SU-DHL-6 (cell line): Measurements from ENCODE around the gene NMT2.

ENCODE experiments used
- H2AFZ ChIP-seq: fragments of 200-600 bp; sonication (generic); 2 replicates; pipeline ENCODE4 v1.6.1; 2014; ENCODE audit warnings: low read depth, mild to moderate bottlenecking, moderate library complexity, mixed read lengths, antibody characterized with exemption, low read length; ENCODE audit not compliant: severe bottlenecking
- H3F3A ChIP-seq: fragments of 200-600 bp; shearing (Covaris generic); 2 replicates; pipeline ENCODE4 v1.6.0; 2016; ENCODE audit warnings: antibody characterized with exemption, mild to moderate bottlenecking; ENCODE audit not compliant: insufficient read depth
- H3K27ac ChIP-seq: fragments of 200-600 bp; sonication (generic); 2 replicates; pipeline ENCODE4 v1.5.1; 2016; ENCODE audit warnings: low read depth, mild to moderate bottlenecking, low read length, moderate library complexity, mixed read lengths
- H3K27me3 ChIP-seq: fragments of 200-600 bp; sonication (generic), shearing (Covaris generic); 2 replicates; pipeline ENCODE4 v1.6.0; 2014; ENCODE audit warnings: mild to moderate bottlenecking, low read length
- H3K36me3 ChIP-seq: fragments of 200-600 bp; sonication (generic); 2 replicates; pipeline ENCODE4 v1.6.1; 2014; ENCODE audit warnings: mild to moderate bottlenecking, low read length, mixed read lengths
- H3K4me2 ChIP-seq: fragments of 300-600, 200-600 bp; shearing (Covaris generic), sonication (generic); 2 replicates; pipeline ENCODE4 v1.6.0; 2014; ENCODE audit warnings: low read length, low read depth, mild to moderate bottlenecking; ENCODE audit not compliant: poor library complexity, severe bottlenecking
- H3K4me3 ChIP-seq: fragments of 200-600 bp; sonication (generic); 2 replicates; pipeline ENCODE4 v1.5.1; 2014; ENCODE audit warnings: antibody characterized with exemption, low read length, mild to moderate bottlenecking, mixed read lengths; ENCODE audit not compliant: insufficient read depth, poor library complexity, severe bottlenecking
- H3K79me2 ChIP-seq: fragments of 200-600 bp; sonication (generic); 2 replicates; pipeline ENCODE4 v1.6.1; 2014; ENCODE audit warnings: mild to moderate bottlenecking, low read length, moderate library complexity; ENCODE audit not compliant: insufficient read depth
- H3K9ac ChIP-seq: fragments of 200-600 bp; sonication (generic); 2 replicates; pipeline ENCODE4 v1.7.0; 2014; ENCODE audit warnings: mild to moderate bottlenecking, low read length
- H3K9me2 ChIP-seq: fragments of 200-600 bp; sonication (generic); replicated peaks from 2 replicates; pipeline ENCODE4 v1.6.1; 2014; ENCODE audit warnings: low read length; ENCODE audit not compliant: insufficient read depth
- H3K9me3 ChIP-seq: fragments of 200-600 bp; sonication (generic); 2 replicates; pipeline ENCODE4 v1.6.1; 2014; ENCODE audit warnings: low read length, mixed read lengths; ENCODE audit not compliant: insufficient read depth
- H4K20me1 ChIP-seq: fragments of 200-600 bp; sonication (generic); 2 replicates; pipeline ENCODE4 v1.6.1; 2014; ENCODE audit warnings: low read depth, mild to moderate bottlenecking, antibody characterized with exemption, low read length, moderate library complexity, mixed read lengths
- CTCF ChIP-seq: fragments of 200-600 bp; sonication (generic); IDR thresholded peaks from one replicate; pipeline ENCODE4 v1.5.1; 2017; ENCODE audit warnings: antibody characterized with exemption, mild to moderate bottlenecking, low read length, moderate library complexity; ENCODE audit not compliant: insufficient read depth, poor library complexity, severe bottlenecking
- EZH2phosphoT487 ChIP-seq: fragments of 200-600 bp; sonication (generic), shearing (Covaris generic); conservative IDR thresholded peaks from 2 replicates; pipeline ENCODE4 v1.6.1; 2018; ENCODE audit warnings: mild to moderate bottlenecking, antibody characterized with exemption, low read length, moderate library complexity, mixed read lengths

The NMT2 gene

GRCh38 chr10:15150563-15150962, 17.9 kb downstream of the NMT2 start:
- no peak overlapping the region for H3K9ac ChIP-seq
- H3F3A ChIP-seq: no peaks in the 10 kb centered on the region
- H3K4me2 ChIP-seq: no peak overlapping the region
- no peaks in the 10 kb centered on the region for H4K20me1 ChIP-seq
- H3K27me3 ChIP-seq: no peaks in the 10 kb centered on the region
- H3K27ac ChIP-seq: no peak overlapping the region
- no peaks in the 10 kb centered on the region for H3K9me3 ChIP-seq
- H2AFZ ChIP-seq: no peak overlapping the region
- no peak overlapping the region for H3K4me3 ChIP-seq
- no peaks in the 10 kb centered on the region for H3K36me3 ChIP-seq
- H3K9me2 ChIP-seq: no peaks in the 10 kb centered on the region
- no peaks in the 10 kb centered on the region for H3K79me2 ChIP-seq
- no peak for TF ChIP-seq EZH2phosphoT487
- TF ChIP-seq CTCF: no peak

DNA sequence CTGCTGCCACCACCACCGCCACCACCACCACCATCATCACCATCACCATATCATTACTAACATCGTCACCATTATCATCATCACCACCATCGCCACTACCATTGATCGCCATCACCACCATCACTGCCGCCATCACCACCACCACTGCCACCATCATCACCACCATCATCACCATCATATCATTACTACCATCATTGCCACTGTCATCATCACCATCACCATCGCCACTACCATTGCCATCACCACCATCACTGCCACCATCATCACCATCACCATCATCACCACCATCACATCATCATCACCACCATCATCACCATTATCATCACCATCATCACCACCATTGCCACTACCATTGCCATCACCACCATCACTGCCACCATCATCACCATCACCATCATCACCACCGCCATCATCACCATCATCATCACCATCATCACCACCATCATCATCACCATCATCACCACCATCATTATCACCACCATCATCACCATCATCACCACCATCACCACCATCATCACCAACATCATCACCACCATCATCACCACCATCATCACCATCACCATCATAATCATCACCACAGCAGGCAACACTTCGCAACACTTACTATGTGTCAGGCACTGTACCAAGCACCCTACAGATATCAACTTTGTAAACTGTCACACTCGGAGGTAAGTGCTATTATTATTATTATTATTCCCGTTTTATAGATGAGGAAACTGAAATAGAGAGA, 19.3 kb downstream of the NMT2 start:
- H3K27me3 ChIP-seq: no peaks in the 10 kb centered on the region
- no peaks in the 10 kb centered on the region for H3K9me3 ChIP-seq
- H4K20me1 ChIP-seq: no peaks in the 10 kb centered on the region
- H2AFZ ChIP-seq: no peak overlapping the region
- H3K4me3 ChIP-seq: no peak overlapping the region
- H3K79me2 ChIP-seq: no peaks in the 10 kb centered on the region
- no peaks in the 10 kb centered on the region for H3K36me3 ChIP-seq
- no peak overlapping the region for H3K9ac ChIP-seq
- no peaks in the 10 kb centered on the region for H3K9me2 ChIP-seq
- H3K4me2 ChIP-seq: no peak overlapping the region
- H3K27ac ChIP-seq: no peak overlapping the region
- no peak for TF ChIP-seq EZH2phosphoT487
- no peak for TF ChIP-seq CTCF
- H3F3A ChIP-seq: no peaks in the 10 kb centered on the region

GRCh38 chr10:15147594-15148392, 20.7 kb downstream of the NMT2 start:
- H3K4me2 ChIP-seq: no peak overlapping the region
- no peak overlapping the region for H3K27ac ChIP-seq
- H3K36me3 ChIP-seq: no peaks in the 10 kb centered on the region
- H4K20me1 ChIP-seq: no peaks in the 10 kb centered on the region
- H3K9me3 ChIP-seq: no peaks in the 10 kb centered on the region
- TF ChIP-seq EZH2phosphoT487 (no peak), CTCF (no peak)
- H3K9ac ChIP-seq: no peak overlapping the region
- no peaks in the 10 kb centered on the region for H3K27me3 ChIP-seq
- H2AFZ ChIP-seq: no peak overlapping the region
- no peaks in the 10 kb centered on the region for H3K79me2 ChIP-seq
- H3F3A ChIP-seq: no peaks in the 10 kb centered on the region
- no peak overlapping the region for H3K4me3 ChIP-seq
- H3K9me2 ChIP-seq: no peaks in the 10 kb centered on the region
